ENCODE data around the gene FFAR1.
"Not testable (repeated sequence)": the region's sequence is repeated elsewhere in the genome, so short reads cannot be mapped to it uniquely, and the experiment has no call there.

The FFAR1 gene

DNA sequence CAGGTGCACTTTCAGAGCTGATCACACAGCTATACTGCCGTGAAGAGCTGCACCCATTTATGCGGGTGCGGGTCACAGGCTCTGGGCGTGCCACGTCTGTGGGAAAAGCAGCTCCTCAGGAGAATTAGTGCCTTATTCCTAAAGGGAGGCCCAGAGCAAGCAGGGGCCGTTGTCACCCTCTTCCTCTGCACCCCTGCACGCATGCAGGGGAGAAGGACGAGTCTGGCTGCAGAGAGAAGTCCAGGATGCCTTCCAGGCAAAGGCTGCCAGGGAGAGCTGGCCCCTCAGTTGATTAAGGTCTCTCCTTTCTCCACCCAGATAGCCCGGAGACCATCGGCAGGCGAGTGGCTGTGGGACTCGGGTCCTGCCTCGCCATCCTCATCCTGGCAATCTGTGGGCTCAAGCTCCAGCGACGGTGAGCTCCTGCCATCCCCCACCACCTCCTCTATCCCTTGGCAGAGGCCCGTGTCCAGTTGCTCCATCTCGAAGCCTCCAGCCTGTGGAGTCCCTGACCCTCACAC, 3.1 kb upstream of the FFAR1 start:
- DNase-seq, result no peak

GRCh38 chr19:35345671-35346111, 2.0 kb upstream of the FFAR1 start:
- DNase-seq, result no peak

DNA sequence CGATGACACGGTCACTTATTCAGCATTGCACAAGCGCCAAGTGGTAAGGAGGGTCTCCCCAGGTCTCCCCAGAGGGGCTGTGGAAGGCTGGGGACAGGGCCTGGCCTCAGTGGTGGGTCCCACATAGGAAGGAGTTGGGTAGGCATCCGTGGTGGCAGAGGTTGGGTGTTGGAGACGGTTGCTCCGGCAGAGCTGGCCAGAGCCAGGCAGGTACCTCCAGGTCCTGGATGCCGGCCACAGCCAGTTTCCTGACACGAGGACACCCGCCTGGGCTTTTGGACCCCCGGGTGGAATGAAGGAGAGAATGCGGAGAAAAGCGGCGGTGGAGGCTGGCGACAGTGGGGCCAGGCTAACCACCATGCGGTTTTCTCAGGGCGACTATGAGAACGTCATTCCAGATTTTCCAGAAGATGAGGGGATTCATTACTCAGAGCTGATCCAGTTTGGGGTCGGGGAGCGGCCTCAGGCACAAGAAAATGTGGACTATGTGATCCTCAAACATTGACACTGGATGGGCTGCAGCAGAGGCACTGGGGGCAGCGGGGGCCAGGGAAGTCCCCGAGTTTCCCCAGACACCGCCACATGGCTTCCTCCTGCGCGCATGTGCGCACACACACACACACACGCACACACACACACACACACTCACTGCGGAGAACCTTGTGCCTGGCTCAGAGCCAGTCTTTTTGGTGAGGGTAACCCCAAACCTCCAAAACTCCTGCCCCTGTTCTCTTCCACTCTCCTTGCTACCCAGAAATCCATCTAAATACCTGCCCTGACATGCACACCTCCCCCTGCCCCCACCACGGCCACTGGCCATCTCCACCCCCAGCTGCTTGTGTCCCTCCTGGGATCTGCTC, 1.3 kb upstream of the FFAR1 start:
- no peak for DNase-seq

- no peak for DNase-seq
Observed at GRCh38 chr19:35347930-35348298, 212 bp downstream of the FFAR1 start.

DNA sequence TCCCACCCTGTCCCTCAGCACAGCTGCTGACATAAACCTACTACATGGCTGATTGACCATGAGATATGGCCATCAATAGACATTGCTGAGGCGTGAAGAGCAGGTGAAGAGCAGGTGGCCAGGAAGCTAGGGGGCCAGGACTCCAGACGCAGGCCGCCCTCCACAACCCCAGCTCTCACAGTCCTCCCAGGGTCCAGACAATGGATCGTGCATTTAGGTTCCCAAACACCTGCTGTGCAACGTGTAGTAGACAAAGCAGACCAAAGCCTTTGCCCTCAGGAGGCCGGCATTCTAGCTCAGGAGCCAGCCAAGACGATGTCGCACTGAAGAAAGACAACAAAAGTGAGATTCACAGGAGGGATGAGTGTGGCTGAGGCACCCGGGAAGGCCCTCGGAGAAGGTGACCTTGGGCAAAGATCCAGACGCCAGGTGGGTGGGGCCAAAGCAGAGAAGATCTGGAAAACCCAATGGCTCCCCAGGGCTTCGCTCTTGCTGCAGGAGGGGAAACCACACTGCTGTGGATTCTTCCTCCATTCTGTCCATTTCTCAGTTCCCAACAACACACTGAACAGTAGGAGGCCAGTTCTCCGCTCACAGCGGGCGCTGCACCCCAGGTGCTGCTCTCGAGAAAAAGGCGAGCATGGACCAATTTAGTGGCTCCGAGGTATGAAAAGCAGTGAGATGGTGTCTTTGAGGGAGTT, 1.4 kb downstream of the FFAR1 start:
- no peak for DNase-seq

- no peak for DNase-seq
Observed at GRCh38 chr19:35349614-35350521, 2.2 kb downstream of the FFAR1 start.

DNA sequence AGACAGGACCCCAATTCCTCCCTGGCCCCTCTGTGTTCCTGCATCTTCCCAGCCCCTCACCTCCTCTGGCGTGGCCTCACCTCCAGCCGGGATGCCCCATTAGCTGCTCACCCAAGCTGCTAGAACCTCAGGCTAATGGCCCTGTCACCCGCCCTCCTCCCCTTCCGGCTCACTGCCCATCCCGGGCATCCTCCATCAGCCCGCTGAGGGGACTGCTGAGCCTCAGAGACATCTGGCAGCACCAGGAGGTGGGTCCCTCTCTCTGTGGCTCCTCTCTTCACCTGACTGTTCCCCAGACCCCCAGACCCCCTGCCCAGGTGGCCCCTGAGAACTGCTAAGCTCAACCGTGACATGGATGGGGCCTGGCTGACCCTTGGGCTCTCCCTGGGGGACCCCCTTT, 2.9 kb downstream of the FFAR1 start:
- DNase-seq, result no peak

- no peak for DNase-seq
Observed at GRCh38 chr19:35351411-35352176, 3.9 kb downstream of the FFAR1 start.

DNA sequence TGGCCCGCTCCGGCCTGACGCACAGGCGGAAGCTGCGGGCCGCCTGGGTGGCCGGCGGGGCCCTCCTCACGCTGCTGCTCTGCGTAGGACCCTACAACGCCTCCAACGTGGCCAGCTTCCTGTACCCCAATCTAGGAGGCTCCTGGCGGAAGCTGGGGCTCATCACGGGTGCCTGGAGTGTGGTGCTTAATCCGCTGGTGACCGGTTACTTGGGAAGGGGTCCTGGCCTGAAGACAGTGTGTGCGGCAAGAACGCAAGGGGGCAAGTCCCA, 4.4 kb downstream of the FFAR1 start:
- DNase-seq, result no peak

DNA sequence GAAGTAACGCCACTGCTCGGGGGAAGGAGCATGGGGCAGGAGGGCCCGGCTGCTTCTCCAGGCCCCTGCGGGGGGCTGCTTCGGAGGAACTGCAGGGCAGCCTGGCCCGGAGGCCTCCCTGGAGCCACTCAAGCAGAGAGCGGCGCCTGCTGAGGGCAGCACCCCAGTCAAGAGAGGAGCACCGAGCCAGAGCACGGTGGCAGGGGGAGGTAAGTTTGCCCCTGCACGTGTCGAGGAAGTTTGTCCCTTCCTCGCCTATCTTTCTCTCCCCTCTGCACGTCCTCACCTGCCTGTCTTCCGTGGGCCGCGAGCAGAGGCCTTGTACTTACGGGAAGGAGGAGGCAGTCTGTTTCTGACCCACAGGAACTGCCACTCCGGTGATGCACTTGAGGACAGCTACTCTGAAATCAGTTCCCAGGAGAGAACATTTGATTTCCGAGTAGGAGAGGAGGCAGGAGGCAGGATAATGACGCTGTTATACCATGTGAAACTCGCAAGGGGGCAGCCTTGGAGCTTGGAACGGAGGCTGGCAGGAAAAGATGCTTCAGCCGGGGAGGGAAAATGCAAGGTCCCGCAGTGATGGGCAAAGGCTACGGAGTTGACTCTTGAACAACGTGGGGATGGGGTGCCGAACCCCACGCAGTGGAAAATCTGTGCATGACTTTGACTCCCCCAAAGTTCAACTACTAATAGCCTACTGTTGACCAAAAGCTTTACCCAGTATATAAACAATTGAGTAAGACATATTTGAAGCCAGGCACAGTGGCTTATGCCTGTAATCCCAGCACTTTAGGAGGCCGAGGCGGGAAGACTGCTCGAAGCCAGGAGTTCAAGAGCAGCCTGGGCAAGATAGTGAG, 5.0 kb downstream of the FFAR1 start:
- peak; percentile 0 for DNase-seq

DNA sequence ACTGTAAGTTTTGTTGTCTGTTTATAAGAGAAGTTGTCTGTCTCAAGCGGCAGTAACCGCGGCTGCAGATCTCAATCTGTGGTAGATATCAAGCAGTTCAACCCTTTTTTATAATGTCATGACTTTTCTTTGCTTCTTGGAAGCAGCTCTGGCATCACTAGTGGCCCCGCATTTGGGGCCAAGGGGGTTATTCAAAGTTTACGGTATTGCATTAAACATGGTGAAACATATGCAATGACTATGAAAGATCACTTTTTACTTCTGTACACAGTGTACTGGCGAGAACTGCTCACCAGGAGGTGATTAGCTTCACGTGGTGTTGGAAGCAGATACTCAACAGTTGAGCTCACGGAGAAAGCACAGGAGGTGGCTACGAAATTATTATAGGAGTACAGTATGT, 5.9 kb downstream of the FFAR1 start:
- no peak for DNase-seq

- DNase-seq, result no peak
Observed at GRCh38 chr19:35354898-35355297, 7.2 kb downstream of the FFAR1 start.

DNA sequence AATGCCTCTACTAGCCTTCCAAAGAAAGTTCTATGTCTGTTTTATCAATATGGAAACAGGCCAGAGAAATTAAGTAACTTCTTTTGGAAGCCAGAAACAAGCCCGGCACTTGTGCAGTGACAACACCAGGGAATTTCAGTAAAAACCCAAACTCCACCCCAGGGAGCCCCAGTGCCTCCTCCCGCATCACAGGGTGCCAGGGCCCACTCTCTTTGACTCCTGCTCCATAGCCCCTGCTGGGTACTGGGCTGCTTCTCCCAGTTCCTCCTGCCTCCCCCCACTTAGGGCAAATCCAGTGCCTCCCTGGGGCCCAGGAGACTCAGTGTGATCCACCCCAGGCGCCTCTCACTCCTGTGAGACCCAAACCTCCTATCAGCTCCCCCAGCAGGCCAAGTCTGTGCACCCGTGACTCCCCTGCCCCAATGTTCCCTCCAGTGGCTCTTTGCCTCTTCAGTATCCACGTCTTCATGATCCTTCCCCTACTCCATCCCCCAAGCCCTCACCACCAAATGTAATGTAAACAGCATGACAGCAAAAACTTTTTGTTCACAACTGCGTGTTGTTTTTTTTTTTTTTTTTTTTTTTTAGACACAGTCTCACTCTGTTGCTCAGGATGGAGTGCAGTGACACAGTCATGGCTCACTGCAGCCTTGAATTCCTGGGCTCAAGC, 8.2 kb downstream of the FFAR1 start:
- no peak for DNase-seq

GRCh38 chr19:35357867-35358573, 10.3 kb downstream of the FFAR1 start, which contains the start of gene FFAR3:
Gene FFAR3, plus strand, starts transcription at chr19:35358460. Its CDS starts 431 bp downstream, at chr19:35358891.
- no peak for DNase-seq

DNA sequence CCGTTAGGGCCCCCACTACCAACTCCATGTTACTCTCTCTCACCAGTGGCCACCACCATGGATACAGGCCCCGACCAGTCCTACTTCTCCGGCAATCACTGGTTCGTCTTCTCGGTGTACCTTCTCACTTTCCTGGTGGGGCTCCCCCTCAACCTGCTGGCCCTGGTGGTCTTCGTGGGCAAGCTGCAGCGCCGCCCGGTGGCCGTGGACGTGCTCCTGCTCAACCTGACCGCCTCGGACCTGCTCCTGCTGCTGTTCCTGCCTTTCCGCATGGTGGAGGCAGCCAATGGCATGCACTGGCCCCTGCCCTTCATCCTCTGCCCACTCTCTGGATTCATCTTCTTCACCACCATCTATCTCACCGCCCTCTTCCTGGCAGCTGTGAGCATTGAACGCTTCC, 11.1 kb downstream of the FFAR1 start:
- DNase-seq, result not testable (repeated sequence)

DNA sequence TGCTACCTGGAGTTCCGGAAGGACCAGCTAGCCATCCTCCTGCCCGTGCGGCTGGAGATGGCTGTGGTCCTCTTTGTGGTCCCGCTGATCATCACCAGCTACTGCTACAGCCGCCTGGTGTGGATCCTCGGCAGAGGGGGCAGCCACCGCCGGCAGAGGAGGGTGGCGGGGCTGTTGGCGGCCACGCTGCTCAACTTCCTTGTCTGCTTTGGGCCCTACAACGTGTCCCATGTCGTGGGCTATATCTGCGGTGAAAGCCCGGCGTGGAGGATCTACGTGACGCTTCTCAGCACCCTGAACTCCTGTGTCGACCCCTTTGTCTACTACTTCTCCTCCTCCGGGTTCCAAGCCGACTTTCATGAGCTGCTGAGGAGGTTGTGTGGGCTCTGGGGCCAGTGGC, 11.7 kb downstream of the FFAR1 start:
- not testable (repeated sequence) for DNase-seq

DNA sequence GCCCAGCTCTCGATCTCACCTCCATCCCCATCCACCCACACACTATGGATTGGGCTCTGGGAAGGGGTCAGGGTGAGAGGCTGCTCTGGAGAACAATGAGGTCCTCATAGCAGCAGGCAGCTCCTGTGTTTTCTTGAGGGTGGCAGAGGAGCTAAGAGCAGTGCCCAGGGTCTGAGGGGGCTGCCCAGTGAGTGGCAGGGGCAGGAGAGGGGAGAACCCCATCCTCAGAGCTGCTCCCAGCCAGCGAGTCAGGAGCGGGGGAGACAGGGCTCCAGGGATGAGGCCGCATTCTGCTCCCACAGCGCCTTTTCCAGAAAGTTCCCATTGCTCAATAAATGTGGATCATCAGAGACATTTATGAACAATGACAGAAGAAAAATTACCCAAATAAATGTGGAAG, 12.4 kb downstream of the FFAR1 start:
- DNase-seq, result not testable (repeated sequence)

- no peak for DNase-seq
Observed at GRCh38 chr19:35360880-35361420, 13.2 kb downstream of the FFAR1 start.

GRCh38 chr19:35362261-35363000, 14.7 kb downstream of the FFAR1 start:
- DNase-seq, result no peak

Data from NCI-H1417 treated with DMSO at 0.1 percent for 48 hours (cell line).